GM23338 (cell line): ENCODE results near the gene CMYA5. TPM values are rescaled to one million over a fixed set of nuclear protein-coding genes. Genes with fewer than 3 reads are reported as not detected.

Source experiments
- ATAC-seq: fragments of 200-7000 bp; cut with Tn5 transposase; 3 replicates; pipeline ENCODE4 v1.9.1; 2020
- DNase-seq: peaks from one replicate; pipeline ENCODE4 v3.0.0-alpha.2; 2015; ENCODE audit warnings: low spot score
- H2AFZ ChIP-seq: fragments of 200-600 bp; sonication (generic); 2 replicates; pipeline ENCODE4 v1.8.0; 2016; ENCODE audit warnings: antibody characterized with exemption, mild to moderate bottlenecking, moderate library complexity
- H3F3A ChIP-seq: fragments of 200-600 bp; sonication (generic); replicated peaks from 2 replicates; pipeline ENCODE4 v1.8.0; 2017; ENCODE audit warnings: antibody characterized with exemption, mixed run types, low read depth
- H3K27ac ChIP-seq: fragments of 200-600 bp; sonication (generic); 2 replicates; pipeline ENCODE4 v1.6.1; 2016; ENCODE audit warnings: low read depth
- H3K27me3 ChIP-seq: fragments of 200-600 bp; sonication (generic); 2 replicates; pipeline ENCODE4 v1.8.0; 2016; ENCODE audit warnings: mild to moderate bottlenecking, mixed run types, moderate library complexity; ENCODE audit not compliant: insufficient read depth
- H3K36me3 ChIP-seq: fragments of 200-600 bp; sonication (generic); 2 replicates; pipeline ENCODE4 v1.8.0; 2016; ENCODE audit warnings: mild to moderate bottlenecking; ENCODE audit not compliant: insufficient read depth
- H3K4me1 ChIP-seq: fragments of 200-600 bp; sonication (generic); 2 replicates; pipeline ENCODE4 v1.8.0; 2016; ENCODE audit warnings: mild to moderate bottlenecking, moderate library complexity; ENCODE audit not compliant: insufficient read depth
- H3K4me2 ChIP-seq: fragments of 200-600 bp; sonication (generic); 2 replicates; pipeline ENCODE4 v1.7.1; 2017; ENCODE audit warnings: mixed run types
- H3K4me3 ChIP-seq: fragments of 200-600 bp; sonication (generic); 2 replicates; pipeline ENCODE4 v1.6.1; 2016; ENCODE audit warnings: mixed run types
- H3K79me2 ChIP-seq: fragments of 200-600 bp; sonication (generic); replicated peaks from 2 replicates; pipeline ENCODE4 v1.8.0; 2017; ENCODE audit warnings: mild to moderate bottlenecking; ENCODE audit not compliant: insufficient read depth
- H3K9me2 ChIP-seq: fragments of 200-600 bp; sonication (generic); 2 replicates; pipeline ENCODE4 v1.8.0; 2017; ENCODE audit not compliant: insufficient read depth
- H4K20me1 ChIP-seq: fragments of 200-600 bp; sonication (generic); replicated peaks from 2 replicates; pipeline ENCODE4 v1.8.0; 2017; ENCODE audit warnings: mild to moderate bottlenecking; ENCODE audit not compliant: insufficient read depth
- H3K27ac Mint-ChIP-seq: 2 replicates; pipeline ENCODE4 v1.8.0; 2020; ENCODE audit warnings: inconsistent platforms, mild to moderate bottlenecking, moderate library complexity, mixed read lengths
- H3K27me3 Mint-ChIP-seq: 3 replicates; pipeline ENCODE4 v1.8.0; 2022; ENCODE audit warnings: low read depth, mild to moderate bottlenecking, moderate library complexity, mixed read lengths, inconsistent platforms; ENCODE audit not compliant: insufficient read depth, poor library complexity
- H3K36me3 Mint-ChIP-seq: 3 replicates; pipeline ENCODE4 v1.8.0; 2021; ENCODE audit warnings: low read depth, mild to moderate bottlenecking, inconsistent platforms, moderate library complexity, mixed read lengths
- H3K4me1 Mint-ChIP-seq: 3 replicates; pipeline ENCODE4 v1.8.0; 2020; ENCODE audit warnings: mild to moderate bottlenecking, inconsistent platforms, mixed read lengths
- H3K4me3 Mint-ChIP-seq: 3 replicates; pipeline ENCODE4 v1.8.0; 2021; ENCODE audit warnings: moderate library complexity, mild to moderate bottlenecking, inconsistent platforms, mixed read lengths
- H3K9me3 Mint-ChIP-seq: 3 replicates; pipeline ENCODE4 v1.8.0; 2020; ENCODE audit warnings: moderate library complexity, mild to moderate bottlenecking, inconsistent platforms, mixed read lengths
- CREB1 ChIP-seq: fragments of 250-450 bp; sonication (Bioruptor Pico); IDR thresholded peaks from 2 replicates; pipeline ENCODE4 v1.5.0; 2020; ENCODE audit warnings: low read depth, mild to moderate bottlenecking, moderate library complexity
- CTCF ChIP-seq, 2 experiments: fragments of 200-600 bp in 1 of 2; sonication (generic) in 1 of 2; conservative IDR thresholded peaks; 2 replicates each; pipeline versions ENCODE4 v1.5.1 to v1.6.1; 2016 to 2017; ENCODE audit warnings: antibody characterized with exemption in 2 of 2, low read depth in 2 of 2, mild to moderate bottlenecking in 2 of 2, moderate library complexity in 1 of 2
- EZH2 ChIP-seq: fragments of 200-600 bp; sonication (generic); IDR thresholded peaks from one replicate; pipeline ENCODE4 v1.8.0; 2017; ENCODE audit warnings: antibody characterized with exemption, mild to moderate bottlenecking, low read depth; ENCODE audit not compliant: unreplicated experiment
- NANOG ChIP-seq: IDR thresholded peaks from 2 replicates; pipeline ENCODE4 v1.6.1; 2016; ENCODE audit warnings: antibody characterized with exemption, borderline replicate concordance
- POLR2AphosphoS5 ChIP-seq: IDR thresholded peaks from 2 replicates; pipeline ENCODE4 v1.6.1; 2016; ENCODE audit warnings: antibody characterized with exemption, low read depth
- ZNF114 ChIP-seq: fragments of 250-450 bp; sonication (Bioruptor Pico); IDR thresholded peaks from 2 replicates; pipeline ENCODE4 v1.5.0; 2020; ENCODE audit warnings: mild to moderate bottlenecking, moderate library complexity
- ZNF331 ChIP-seq: fragments of 250-450 bp; sonication (Bioruptor Pico); IDR thresholded peaks from 2 replicates; pipeline ENCODE4 v1.5.0; 2020; ENCODE audit warnings: low read depth, mild to moderate bottlenecking, moderate library complexity
- polyA plus RNA-seq: library from polyadenylated mRNA; unstranded; fragments of >200 nt; fragmentation: Nextera tagmentation; extraction: Ambion mirVana; gene quantifications from 2 replicates; pipeline ENCODE4 v1.2.1, GENCODE V29; 2016
- total RNA-seq: library from RNA; depleted of rRNA; stranded (reverse); fragments of >200 nt; shearing (Covaris generic); gene quantifications from 2 replicates; pipeline ENCODE4 v1.2.3, GENCODE V29; 2014
- TF ChIP-seq, protein P1 (sequence below): IDR thresholded peaks from 2 replicates; pipeline ENCODE4 v1.6.1; 2016; ENCODE audit warnings: antibody characterized with exemption
- TF ChIP-seq, protein P2 (sequence below): IDR thresholded peaks from one replicate; pipeline ENCODE4 v1.6.1; 2018; ENCODE audit warnings: antibody characterized with exemption; ENCODE audit not compliant: unreplicated experiment

Gene CMYA5
- total and polyA plus RNA-seq, 2 experiments from 2014 or later = 0.45 to 0.49 TPM

DNA sequence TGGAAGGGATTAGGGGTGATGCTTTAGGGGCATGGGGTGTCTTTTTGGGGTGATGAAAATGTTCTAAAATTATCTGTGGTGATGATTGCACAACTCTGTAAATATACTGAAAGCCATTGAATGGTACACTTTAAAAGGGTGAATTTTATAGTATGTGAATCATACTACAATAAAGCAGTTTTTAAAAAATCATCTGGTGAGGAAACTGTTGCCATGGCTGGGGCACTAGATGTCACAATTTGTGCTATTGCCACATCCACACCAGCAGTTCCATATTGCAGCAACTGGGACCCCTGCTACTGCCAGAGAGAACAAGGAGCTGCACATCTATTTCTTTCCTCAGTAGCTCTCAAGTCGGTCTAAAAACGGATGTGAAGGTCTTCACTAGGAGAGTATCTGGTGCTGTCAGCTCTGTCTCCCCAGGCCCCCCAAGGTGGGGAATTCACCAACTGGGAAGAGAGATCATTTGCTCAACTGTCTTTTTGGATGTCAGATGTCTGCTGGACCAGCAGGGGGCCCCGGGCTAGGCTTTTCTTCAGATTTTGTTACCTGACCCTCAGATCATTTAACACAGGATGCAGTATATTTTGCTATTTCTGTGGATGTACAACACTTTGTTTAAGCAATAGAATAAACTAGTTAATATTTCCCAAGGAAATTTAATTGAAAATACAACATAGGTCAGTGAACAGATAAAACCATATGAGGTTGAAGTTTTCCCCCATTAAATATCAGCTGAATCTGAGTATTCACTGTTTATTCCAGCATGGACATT, 13.2 kb downstream of the CMYA5 start:
- no peaks in the 10 kb centered on the region for H3F3A ChIP-seq
- H3K79me2 ChIP-seq = no peaks in the 10 kb centered on the region
- H3K9me2 ChIP-seq = no peaks in the 10 kb centered on the region
- H3K4me1 ChIP-seq = no peaks in the 10 kb centered on the region
- Mint-ChIP-seq H3K27ac (no peak overlapping the region), H3K36me3 (no peaks in the 10 kb centered on the region), H3K4me1 (peaks cover 2% of the 10 kb centered on the region; the same call in 1 of the 3 replicates), H3K4me3 (no peak overlapping the region), H3K9me3 (peaks cover 3% of the 10 kb centered on the region; the same call in 2 of the 3 replicates), H3K27me3 (peaks cover 4% of the 10 kb centered on the region)
- H2AFZ ChIP-seq = no peak overlapping the region
- ATAC-seq (peak; percentile 64), DNase-seq (peak; percentile 60)
- no peak overlapping the region for H3K27ac ChIP-seq
- no peak overlapping the region for H3K4me2 ChIP-seq
- H4K20me1 ChIP-seq = no peaks in the 10 kb centered on the region
- no peaks in the 10 kb centered on the region for H3K27me3 ChIP-seq
- H3K4me3 ChIP-seq = no peak overlapping the region
- peak; percentile 64 to 68 for TF ChIP-seq CTCF (conservative IDR thresholded peaks at IDR 0.05; ENCODE audit: low read depth in 2 of 2)
- no peak for TF ChIP-seq NANOG
- H3K36me3 ChIP-seq = no peaks in the 10 kb centered on the region

DNA sequence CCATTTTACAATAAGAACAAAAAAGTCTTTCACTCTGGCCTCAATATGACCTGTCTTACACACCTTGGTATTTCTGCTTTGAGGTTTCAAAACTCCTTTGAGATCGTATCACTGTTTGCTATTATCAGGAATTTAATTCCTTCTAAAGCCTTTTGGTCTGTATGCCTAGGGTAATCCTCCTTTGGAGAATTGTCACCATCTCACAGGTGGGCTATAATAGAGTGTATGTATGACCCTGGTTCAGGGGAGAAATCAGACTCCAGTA, 13.7 kb downstream of the CMYA5 start:
- H4K20me1 ChIP-seq = no peaks in the 10 kb centered on the region
- H3K36me3 Mint-ChIP-seq = no peaks in the 10 kb centered on the region
- H2AFZ ChIP-seq = no peak overlapping the region
- ATAC-seq = no peak
- H3K27me3 Mint-ChIP-seq = peaks cover 6% of the 10 kb centered on the region
- H3K27me3 ChIP-seq = no peaks in the 10 kb centered on the region
- no peak overlapping the region for H3K27ac Mint-ChIP-seq
- H3K4me1 ChIP-seq = no peaks in the 10 kb centered on the region
- H3K36me3 ChIP-seq = no peaks in the 10 kb centered on the region
- H3F3A ChIP-seq = no peaks in the 10 kb centered on the region
- H3K4me3 ChIP-seq = no peak overlapping the region
- peaks cover 3% of the 10 kb centered on the region; the same call in 2 of the 3 replicates for H3K9me3 Mint-ChIP-seq
- no peaks in the 10 kb centered on the region for H3K9me2 ChIP-seq
- H3K27ac ChIP-seq = no peak overlapping the region
- peaks cover 2% of the 10 kb centered on the region; the same call in 1 of the 3 replicates for H3K4me1 Mint-ChIP-seq
- DNase-seq = no peak
- H3K4me2 ChIP-seq = no peak overlapping the region
- no peak overlapping the region for H3K4me3 Mint-ChIP-seq
- no peaks in the 10 kb centered on the region for H3K79me2 ChIP-seq
- TF ChIP-seq ZNF114 (CRISPR knock-in tag) = no peak
- TF ChIP-seq POLR2AphosphoS5 = no peak
- TF ChIP-seq, protein P1, sequence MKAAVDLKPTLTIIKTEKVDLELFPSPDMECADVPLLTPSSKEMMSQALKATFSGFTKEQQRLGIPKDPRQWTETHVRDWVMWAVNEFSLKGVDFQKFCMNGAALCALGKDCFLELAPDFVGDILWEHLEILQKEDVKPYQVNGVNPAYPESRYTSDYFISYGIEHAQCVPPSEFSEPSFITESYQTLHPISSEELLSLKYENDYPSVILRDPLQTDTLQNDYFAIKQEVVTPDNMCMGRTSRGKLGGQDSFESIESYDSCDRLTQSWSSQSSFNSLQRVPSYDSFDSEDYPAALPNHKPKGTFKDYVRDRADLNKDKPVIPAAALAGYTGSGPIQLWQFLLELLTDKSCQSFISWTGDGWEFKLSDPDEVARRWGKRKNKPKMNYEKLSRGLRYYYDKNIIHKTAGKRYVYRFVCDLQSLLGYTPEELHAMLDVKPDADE = no peak
- TF ChIP-seq CREB1 = no peak
- no peak for TF ChIP-seq ZNF331 (CRISPR knock-in tag)
- no peak for TF ChIP-seq CTCF (conservative IDR thresholded peaks at IDR 0.05; ENCODE audit: low read depth in 2 of 2)
- TF ChIP-seq, protein P2, sequence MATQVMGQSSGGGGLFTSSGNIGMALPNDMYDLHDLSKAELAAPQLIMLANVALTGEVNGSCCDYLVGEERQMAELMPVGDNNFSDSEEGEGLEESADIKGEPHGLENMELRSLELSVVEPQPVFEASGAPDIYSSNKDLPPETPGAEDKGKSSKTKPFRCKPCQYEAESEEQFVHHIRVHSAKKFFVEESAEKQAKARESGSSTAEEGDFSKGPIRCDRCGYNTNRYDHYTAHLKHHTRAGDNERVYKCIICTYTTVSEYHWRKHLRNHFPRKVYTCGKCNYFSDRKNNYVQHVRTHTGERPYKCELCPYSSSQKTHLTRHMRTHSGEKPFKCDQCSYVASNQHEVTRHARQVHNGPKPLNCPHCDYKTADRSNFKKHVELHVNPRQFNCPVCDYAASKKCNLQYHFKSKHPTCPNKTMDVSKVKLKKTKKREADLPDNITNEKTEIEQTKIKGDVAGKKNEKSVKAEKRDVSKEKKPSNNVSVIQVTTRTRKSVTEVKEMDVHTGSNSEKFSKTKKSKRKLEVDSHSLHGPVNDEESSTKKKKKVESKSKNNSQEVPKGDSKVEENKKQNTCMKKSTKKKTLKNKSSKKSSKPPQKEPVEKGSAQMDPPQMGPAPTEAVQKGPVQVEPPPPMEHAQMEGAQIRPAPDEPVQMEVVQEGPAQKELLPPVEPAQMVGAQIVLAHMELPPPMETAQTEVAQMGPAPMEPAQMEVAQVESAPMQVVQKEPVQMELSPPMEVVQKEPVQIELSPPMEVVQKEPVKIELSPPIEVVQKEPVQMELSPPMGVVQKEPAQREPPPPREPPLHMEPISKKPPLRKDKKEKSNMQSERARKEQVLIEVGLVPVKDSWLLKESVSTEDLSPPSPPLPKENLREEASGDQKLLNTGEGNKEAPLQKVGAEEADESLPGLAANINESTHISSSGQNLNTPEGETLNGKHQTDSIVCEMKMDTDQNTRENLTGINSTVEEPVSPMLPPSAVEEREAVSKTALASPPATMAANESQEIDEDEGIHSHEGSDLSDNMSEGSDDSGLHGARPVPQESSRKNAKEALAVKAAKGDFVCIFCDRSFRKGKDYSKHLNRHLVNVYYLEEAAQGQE = no peak
- no peak for TF ChIP-seq EZH2
